Liver (tissue), 9 donors: ENCODE measurements around the gene GNG4. TPM values are rescaled to one million over a fixed set of nuclear protein-coding genes. Genes with fewer than 3 reads are reported as not detected.

Source experiments
- DNase-seq: peaks from one replicate; pipeline ENCODE4 v3.0.0-alpha.2; 2017; ENCODE audit warnings: low spot score
- H3K27ac ChIP-seq, 2 donors: one replicate each; pipeline ENCODE4 v1.7.0; 2013; ENCODE audit warnings: inconsistent platforms in 2 of 2, low read length in 2 of 2, control low read depth in 1 of 2, low read depth in 1 of 2, mild to moderate bottlenecking in 1 of 2
- H3K27me3 ChIP-seq, 4 donors: one replicate each; pipeline versions ENCODE4 v1.6.1 to v1.7.0; 2013; ENCODE audit warnings: low read length in 3 of 4, inconsistent platforms in 1 of 4, mild to moderate bottlenecking in 1 of 4, moderate library complexity in 1 of 4; ENCODE audit not compliant: control insufficient read depth in 4 of 4, insufficient read depth in 4 of 4
- H3K36me3 ChIP-seq, 4 donors: one replicate each; pipeline versions ENCODE4 v1.6.1 to v1.7.0; 2013; ENCODE audit warnings: low read length in 3 of 4, mild to moderate bottlenecking in 3 of 4, low read depth in 1 of 4, moderate library complexity in 1 of 4; ENCODE audit not compliant: control insufficient read depth in 4 of 4, insufficient read depth in 3 of 4
- H3K4me1 ChIP-seq, 4 donors: one replicate each; pipeline versions ENCODE4 v1.6.1 to v1.7.0; 2013; ENCODE audit warnings: low read length in 3 of 4, mild to moderate bottlenecking in 3 of 4, moderate library complexity in 1 of 4; ENCODE audit not compliant: control insufficient read depth in 4 of 4, insufficient read depth in 4 of 4
- H3K4me3 ChIP-seq, 3 donors: one replicate each; pipeline versions ENCODE4 v1.6.1 to v1.7.0; 2013; ENCODE audit warnings: low read length in 3 of 3, control low read depth in 1 of 3, low read depth in 1 of 3, mild to moderate bottlenecking in 1 of 3
- H3K9ac ChIP-seq, 2 donors: one replicate each; pipeline ENCODE4 v1.7.0; 2013; ENCODE audit warnings: low read length in 2 of 2, mild to moderate bottlenecking in 2 of 2, moderate library complexity in 2 of 2, control low read depth in 1 of 2, low read depth in 1 of 2
- H3K9me3 ChIP-seq, 4 donors: one replicate each; pipeline versions ENCODE4 v1.6.1 to v1.7.0; 2013; ENCODE audit warnings: low read length in 3 of 4; ENCODE audit not compliant: control insufficient read depth in 4 of 4
- ATF3 ChIP-seq: IDR thresholded peaks from 2 replicates; pipeline ENCODE4 v1.6.1; 2016; ENCODE audit warnings: antibody characterized with exemption
- FOXA2 ChIP-seq: IDR thresholded peaks from 2 replicates; pipeline ENCODE4 v1.6.1; 2016; ENCODE audit warnings: antibody characterized with exemption
- GABPA ChIP-seq, 2 donors: IDR thresholded peaks in 1 of 2; conservative IDR thresholded peaks in 1 of 2; 2 replicates each; pipeline ENCODE4 v1.6.1; 2016; ENCODE audit warnings: antibody characterized with exemption in 2 of 2, mild to moderate bottlenecking in 1 of 2, moderate library complexity in 1 of 2
- HNF4A ChIP-seq, 2 donors: conservative IDR thresholded peaks; 2 replicates each; pipeline ENCODE4 v1.6.1; 2016; ENCODE audit warnings: antibody characterized with exemption in 2 of 2, mild to moderate bottlenecking in 2 of 2
- HNF4G ChIP-seq: IDR thresholded peaks from 2 replicates; pipeline ENCODE4 v1.6.1; 2016; ENCODE audit warnings: antibody characterized with exemption
- RAD21 ChIP-seq, 2 donors: IDR thresholded peaks; 2 replicates each; pipeline ENCODE4 v1.6.1; 2016; ENCODE audit warnings: antibody characterized with exemption in 2 of 2, mild to moderate bottlenecking in 2 of 2
- RXRA ChIP-seq, 2 donors: IDR thresholded peaks; 2 replicates each; pipeline ENCODE4 v1.6.1; 2017 to 2018; ENCODE audit warnings: antibody characterized with exemption in 2 of 2, mild to moderate bottlenecking in 1 of 2
- SP1 ChIP-seq: IDR thresholded peaks from 2 replicates; pipeline ENCODE4 v1.6.1; 2018; ENCODE audit warnings: antibody characterized with exemption, mild to moderate bottlenecking
- TAF1 ChIP-seq: conservative IDR thresholded peaks from 2 replicates; pipeline ENCODE4 v1.6.1; 2016; ENCODE audit warnings: antibody characterized with exemption, mild to moderate bottlenecking
- YY1 ChIP-seq: IDR thresholded peaks from 2 replicates; pipeline ENCODE4 v1.6.1; 2016; ENCODE audit warnings: antibody characterized with exemption, mild to moderate bottlenecking
- ZBTB33 ChIP-seq: IDR thresholded peaks from 2 replicates; pipeline ENCODE4 v1.6.1; 2016; ENCODE audit warnings: antibody characterized with exemption
- WGBS: extraction: QIAGEN DNeasy Blood & Tissue Kit; methylation state at CpG from one replicate; pipeline ENCODE4 v1.1.7; 2013; 5-methylcytosine and 5-hydroxymethylcytosine counted together
- polyA plus RNA-seq, 2 donors: library from polyadenylated mRNA; stranded (reverse) in 1 of 2; unstranded in 1 of 2; fragments of 200-250 nt in 1 of 2; fragments of >200 nt in 1 of 2; fragmentation: Nextera tagmentation in 1 of 2; extraction: Ambion mirVana in 1 of 2; gene quantifications; one replicate each; pipeline versions ENCODE4 v1.2.1 to v1.2.3, GENCODE V29; 2013 to 2015
- total RNA-seq, 2 donors: library from RNA; depleted of rRNA; stranded (reverse); fragments of >200 nt; gene quantifications; one replicate each; pipeline ENCODE4 v1.2.3, GENCODE V29; 2014
- TF ChIP-seq, protein P1 (sequence below): IDR thresholded peaks from 2 replicates; pipeline ENCODE4 v1.6.1; 2016; ENCODE audit warnings: antibody characterized with exemption, mild to moderate bottlenecking
- donor health status: healthy.
- donor health status: healthy.
- donor health status: healthy.
- donor health status: healthy.
- donor health status: healthy.

GNG4 gene
- total and polyA plus RNA-seq, 4 donors, result 0.65 TPM; not detected in 3

- no peaks in the 10 kb centered on the region for H3K9me3 ChIP-seq
These were observed 12.0 kb upstream of the GNG4 start for GRCh38 chr1:235661568-235661967.

GRCh38 chr1:235659186-235659771 is 9.7 kb upstream of the GNG4 start:
- Histone ChIP-seq H3K9ac (no peak overlapping the region), H3K27me3 (no peaks in the 10 kb centered on the region), H3K4me3 (no peak overlapping the region), H3K36me3 (peaks cover 0 to 17% (median 12%) of the 10 kb centered on the region in 4 donors), H3K4me1 (no peaks in the 10 kb centered on the region), H3K9me3 (peaks cover 0 to under 1% (median 0%) of the 10 kb centered on the region in 4 donors), H3K27ac (no peak overlapping the region)
- WGBS, result 93% methylated on average over 14 of the region's 14 CpGs
- no peak for DNase-seq
- TF ChIP-seq YY1 (no peak), GABPA (IDR thresholded peaks at IDR 0.05 in 1 of 2, conservative IDR thresholded peaks at IDR 0.05 in 1 of 2) (no peak), FOXA2 (no peak), SP1 (no peak), ATF3 (no peak), TAF1 (no peak), HNF4G (no peak)
- TF ChIP-seq, protein P1, sequence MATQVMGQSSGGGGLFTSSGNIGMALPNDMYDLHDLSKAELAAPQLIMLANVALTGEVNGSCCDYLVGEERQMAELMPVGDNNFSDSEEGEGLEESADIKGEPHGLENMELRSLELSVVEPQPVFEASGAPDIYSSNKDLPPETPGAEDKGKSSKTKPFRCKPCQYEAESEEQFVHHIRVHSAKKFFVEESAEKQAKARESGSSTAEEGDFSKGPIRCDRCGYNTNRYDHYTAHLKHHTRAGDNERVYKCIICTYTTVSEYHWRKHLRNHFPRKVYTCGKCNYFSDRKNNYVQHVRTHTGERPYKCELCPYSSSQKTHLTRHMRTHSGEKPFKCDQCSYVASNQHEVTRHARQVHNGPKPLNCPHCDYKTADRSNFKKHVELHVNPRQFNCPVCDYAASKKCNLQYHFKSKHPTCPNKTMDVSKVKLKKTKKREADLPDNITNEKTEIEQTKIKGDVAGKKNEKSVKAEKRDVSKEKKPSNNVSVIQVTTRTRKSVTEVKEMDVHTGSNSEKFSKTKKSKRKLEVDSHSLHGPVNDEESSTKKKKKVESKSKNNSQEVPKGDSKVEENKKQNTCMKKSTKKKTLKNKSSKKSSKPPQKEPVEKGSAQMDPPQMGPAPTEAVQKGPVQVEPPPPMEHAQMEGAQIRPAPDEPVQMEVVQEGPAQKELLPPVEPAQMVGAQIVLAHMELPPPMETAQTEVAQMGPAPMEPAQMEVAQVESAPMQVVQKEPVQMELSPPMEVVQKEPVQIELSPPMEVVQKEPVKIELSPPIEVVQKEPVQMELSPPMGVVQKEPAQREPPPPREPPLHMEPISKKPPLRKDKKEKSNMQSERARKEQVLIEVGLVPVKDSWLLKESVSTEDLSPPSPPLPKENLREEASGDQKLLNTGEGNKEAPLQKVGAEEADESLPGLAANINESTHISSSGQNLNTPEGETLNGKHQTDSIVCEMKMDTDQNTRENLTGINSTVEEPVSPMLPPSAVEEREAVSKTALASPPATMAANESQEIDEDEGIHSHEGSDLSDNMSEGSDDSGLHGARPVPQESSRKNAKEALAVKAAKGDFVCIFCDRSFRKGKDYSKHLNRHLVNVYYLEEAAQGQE, result no peak

More at GRCh38 chr1:235661568-235661967, 12.0 kb upstream of the GNG4 start:
- no peaks in the 10 kb centered on the region for H3K4me1 ChIP-seq
- no peak for TF ChIP-seq ZBTB33
- TF ChIP-seq YY1, result no peak
- no peak for TF ChIP-seq TAF1
- TF ChIP-seq SP1, result no peak
- no peak for TF ChIP-seq RAD21 (IDR thresholded peaks at IDR 0.05)
- no peak for TF ChIP-seq HNF4G
- no peak for TF ChIP-seq HNF4A (conservative IDR thresholded peaks at IDR 0.05)
- no peak for TF ChIP-seq FOXA2
- no peak for TF ChIP-seq RXRA (IDR thresholded peaks at IDR 0.05)
- no peaks in the 10 kb centered on the region for H3K27me3 ChIP-seq
- H3K36me3 ChIP-seq, result peaks cover 0 to 21% (median 14%) of the 10 kb centered on the region in 4 donors
- no peak overlapping the region for H3K9ac ChIP-seq
- H3K27ac ChIP-seq, result no peak overlapping the region
- H3K4me3 ChIP-seq, result no peak overlapping the region
- WGBS, result 88% methylated on average over 2 of the region's 2 CpGs
- no peak for DNase-seq
